HG03520 (cell line): ENCODE results near the gene C17orf113.
"Not testable (repeated sequence)": the region's sequence is repeated elsewhere in the genome, so short reads cannot be mapped to it uniquely, and the experiment has no call there.

Source experiments
- ATAC-seq: cut with Tn5 transposase; IDR thresholded peaks from one replicate; pipeline ENCODE4 v1.9.1; 2021; ENCODE audit warnings: mild to moderate bottlenecking, moderate library complexity; ENCODE audit not compliant: unreplicated experiment

The C17orf113 gene

GRCh38 chr17:42017866-42018200, 32.6 kb downstream of the C17orf113 start:
- ATAC-seq: no peak

GRCh38 chr17:42016941-42017865, 33.2 kb downstream of the C17orf113 start, which contains the start of gene DNAJC7:
DNAJC7 (minus strand) TSS chr17:42017439; CDS start chr17:42017416, 23 bp downstream.
- peak; percentile 65 for ATAC-seq

GRCh38 chr17:42016411-42016831, 34.0 kb downstream of the C17orf113 start:
- ATAC-seq: no peak

GRCh38 chr17:42013740-42014139, 36.7 kb downstream of the C17orf113 start:
- ATAC-seq: not testable (repeated sequence)

GRCh38 chr17:42012363-42012762, 38.0 kb downstream of the C17orf113 start:
- ATAC-seq: not testable (repeated sequence)

- no peak for ATAC-seq
Observed at GRCh38 chr17:42010898-42011516, 39.4 kb downstream of the C17orf113 start.

GRCh38 chr17:42010266-42010680, 40.1 kb downstream of the C17orf113 start:
- not testable (repeated sequence) for ATAC-seq

GRCh38 chr17:42009170-42009569, 41.2 kb downstream of the C17orf113 start:
- no peak for ATAC-seq

- no peak for ATAC-seq
Observed at GRCh38 chr17:42005166-42005565, 45.2 kb downstream of the C17orf113 start.

- no peak for ATAC-seq
Observed at GRCh38 chr17:42002792-42003301, 47.6 kb downstream of the C17orf113 start.

- no peak for ATAC-seq
Observed at GRCh38 chr17:42002175-42002791, 48.1 kb downstream of the C17orf113 start.

- ATAC-seq: no peak
Observed at GRCh38 chr17:42001729-42002128, 48.7 kb downstream of the C17orf113 start.

- ATAC-seq: no peak
Observed at GRCh38 chr17:42000413-42001133, 49.8 kb downstream of the C17orf113 start.

GRCh38 chr17:41998497-41998896, 51.9 kb downstream of the C17orf113 start:
- no peak for ATAC-seq

GRCh38 chr17:41996855-41997164, 53.6 kb downstream of the C17orf113 start:
- no peak for ATAC-seq

GRCh38 chr17:41992576-41992975, 57.8 kb downstream of the C17orf113 start:
- no peak for ATAC-seq

GRCh38 chr17:41989702-41990419, 60.5 kb downstream of the C17orf113 start:
- no peak for ATAC-seq

GRCh38 chr17:41988418-41988817, 62.0 kb downstream of the C17orf113 start:
- ATAC-seq: no peak
